ENCODE data around the gene ATAD3B.
"Not testable (repeated sequence)": the region's sequence is repeated elsewhere in the genome, so short reads cannot be mapped to it uniquely, and the experiment has no call there.

Gene ATAD3B

DNA sequence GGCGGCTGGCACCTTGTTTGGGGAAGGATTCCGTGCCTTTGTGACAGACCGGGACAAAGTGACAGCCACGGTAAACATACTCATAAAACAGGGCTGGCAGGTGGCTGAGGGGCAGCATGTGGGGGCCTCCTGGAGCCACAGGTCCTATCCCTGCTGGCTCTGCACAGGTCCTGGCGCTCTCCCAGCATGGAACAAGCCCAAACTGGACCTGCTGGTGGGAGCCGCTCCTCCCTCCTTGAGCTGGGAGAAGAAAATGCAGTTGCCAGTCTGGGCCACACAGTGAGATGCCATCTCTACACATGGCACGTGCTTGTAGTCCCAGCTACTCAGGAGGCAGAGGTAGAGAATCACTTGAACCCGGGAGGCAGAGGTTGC is 19.2 kb upstream of the ATAD3B start:
- H3K9me3 Mint-ChIP-seq; H3K27me3 Mint-ChIP-seq; H3K4me1 Mint-ChIP-seq; DNase-seq (ENCODE audit: low spot score in 2 of 2); ATAC-seq (ENCODE audit: low read depth); H3K4me3 Mint-ChIP-seq; H3K27ac Mint-ChIP-seq; H3K36me3 Mint-ChIP-seq: not testable (repeated sequence)

DNA sequence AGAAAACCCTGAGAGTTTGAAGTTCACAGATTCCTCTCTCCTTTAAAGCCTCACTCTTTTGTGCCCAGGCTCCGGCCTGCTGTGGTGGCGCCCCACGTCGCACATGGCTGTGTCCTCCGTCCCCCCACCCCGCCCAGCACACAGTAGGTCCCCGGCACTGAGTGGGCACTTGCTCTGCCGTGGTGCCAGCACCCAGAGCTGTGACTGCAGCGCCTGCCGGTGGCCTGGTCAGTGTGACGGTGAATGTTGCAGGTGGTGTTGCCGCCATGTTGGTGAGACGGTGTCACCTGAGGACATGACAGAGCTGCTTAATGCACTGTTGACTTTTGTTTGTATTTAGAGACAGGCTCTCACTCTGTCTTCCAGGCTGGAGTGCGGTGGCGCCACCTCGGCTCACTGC is 18.7 kb upstream of the ATAD3B start:
- no peak overlapping the region for H3K4me3 Mint-ChIP-seq
- ATAC-seq (ENCODE audit: low read depth) (no peak), DNase-seq (ENCODE audit: low spot score in 2 of 2) (no peak)
- H3K4me1 Mint-ChIP-seq = no peaks in the 10 kb centered on the region
- H3K27ac Mint-ChIP-seq = no peak overlapping the region
- no peaks in the 10 kb centered on the region for H3K9me3 Mint-ChIP-seq
- peaks cover 5% of the 10 kb centered on the region for H3K27me3 Mint-ChIP-seq
- no peaks in the 10 kb centered on the region for H3K36me3 Mint-ChIP-seq

DNA sequence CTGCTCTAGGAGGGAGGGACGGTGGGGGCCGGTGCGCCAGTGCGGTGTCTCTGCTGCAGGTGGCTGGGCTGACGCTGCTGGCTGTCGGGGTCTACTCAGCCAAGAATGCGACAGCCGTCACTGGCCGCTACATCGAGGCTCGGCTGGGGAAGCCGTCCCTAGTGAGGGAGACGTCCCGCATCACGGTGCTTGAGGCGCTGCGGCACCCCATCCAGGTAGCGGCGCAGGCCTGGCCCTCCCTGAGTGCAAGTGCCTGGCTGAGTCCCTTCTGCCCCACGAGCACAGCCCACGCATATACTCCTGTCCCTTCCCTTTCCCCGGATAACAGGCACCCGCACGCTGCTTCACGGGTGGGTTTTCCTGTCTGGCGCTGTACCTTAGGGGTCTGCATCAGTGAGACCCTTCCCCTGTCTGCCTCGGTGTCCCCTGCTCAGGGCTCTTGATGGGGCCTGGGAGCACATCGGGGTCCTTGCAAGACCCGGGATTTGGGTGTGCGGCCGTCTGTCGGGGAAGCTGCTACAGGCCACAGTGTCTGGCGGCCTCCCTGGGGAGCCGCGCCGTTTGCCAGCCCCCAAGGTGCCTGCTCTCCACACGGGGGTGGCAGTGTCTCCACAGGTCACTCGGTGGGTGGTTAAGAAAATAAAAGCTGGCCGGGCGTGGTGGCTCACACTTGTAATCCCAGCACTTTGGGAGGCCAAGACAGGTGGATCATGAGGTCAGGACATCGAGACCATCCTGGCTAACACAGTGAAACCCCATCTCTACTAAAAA is 17.1 kb upstream of the ATAD3B start:
- not testable (repeated sequence) for ATAC-seq (ENCODE audit: low read depth); H3K27me3 Mint-ChIP-seq; H3K4me1 Mint-ChIP-seq; DNase-seq (ENCODE audit: low spot score in 2 of 2); H3K9me3 Mint-ChIP-seq; H3K36me3 Mint-ChIP-seq; H3K27ac Mint-ChIP-seq; H3K4me3 Mint-ChIP-seq

DNA sequence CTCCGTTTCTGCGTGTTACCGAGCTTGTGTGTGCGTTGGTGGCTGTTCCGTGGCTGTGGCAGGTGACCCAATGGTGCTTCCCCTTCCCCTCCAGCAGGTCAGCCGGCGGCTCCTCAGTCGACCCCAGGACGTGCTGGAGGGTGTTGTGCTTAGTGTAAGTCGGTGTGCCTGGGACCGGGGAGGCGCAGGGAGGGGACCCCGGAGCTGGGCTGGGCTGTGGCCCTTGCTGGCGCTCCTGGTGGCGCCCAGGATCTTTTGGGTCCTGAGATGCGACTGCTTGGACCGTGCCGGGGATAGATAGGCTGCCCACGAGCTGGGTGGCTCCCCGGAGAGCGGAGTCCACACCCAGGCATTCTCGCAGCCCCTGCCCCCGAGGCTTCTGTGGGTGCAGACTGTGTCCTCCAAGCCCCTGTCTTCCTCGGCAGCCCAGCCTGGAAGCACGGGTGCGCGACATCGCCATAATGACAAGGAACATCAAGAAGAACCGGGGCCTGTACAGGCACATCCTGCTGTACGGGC is 16.1 kb upstream of the ATAD3B start:
- Mint-ChIP-seq H3K36me3 (no peaks in the 10 kb centered on the region), H3K4me3 (no peak overlapping the region), H3K9me3 (no peaks in the 10 kb centered on the region), H3K27me3 (peaks cover 1% of the 10 kb centered on the region), H3K4me1 (no peaks in the 10 kb centered on the region), H3K27ac (no peak overlapping the region)
- no peak for DNase-seq (ENCODE audit: low spot score in 2 of 2)
- no peak for ATAC-seq (ENCODE audit: low read depth)

DNA sequence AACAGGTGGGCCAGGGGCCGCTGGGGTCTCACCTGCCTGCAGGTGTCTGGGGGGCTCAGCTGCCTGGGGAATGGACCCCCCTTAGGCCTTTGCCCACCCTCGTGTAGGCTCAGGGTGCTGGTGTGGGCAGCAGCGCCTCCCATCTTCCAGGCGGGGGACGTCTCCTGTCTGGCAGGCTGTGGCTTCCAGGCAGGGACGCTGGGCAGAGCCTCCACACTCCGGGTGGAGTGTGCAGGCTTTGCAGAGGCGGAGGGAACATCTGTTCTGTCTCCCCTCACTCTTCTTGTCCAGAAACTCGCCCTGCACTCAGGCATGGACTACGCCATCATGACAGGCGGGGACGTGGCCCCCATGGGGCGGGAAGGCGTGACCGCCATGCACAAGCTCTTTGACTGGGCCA is 15.6 kb upstream of the ATAD3B start:
- not testable (repeated sequence) for H3K4me1 Mint-ChIP-seq; H3K27ac Mint-ChIP-seq; DNase-seq (ENCODE audit: low spot score in 2 of 2); H3K9me3 Mint-ChIP-seq; H3K36me3 Mint-ChIP-seq; ATAC-seq (ENCODE audit: low read depth); H3K4me3 Mint-ChIP-seq; H3K27me3 Mint-ChIP-seq

DNA sequence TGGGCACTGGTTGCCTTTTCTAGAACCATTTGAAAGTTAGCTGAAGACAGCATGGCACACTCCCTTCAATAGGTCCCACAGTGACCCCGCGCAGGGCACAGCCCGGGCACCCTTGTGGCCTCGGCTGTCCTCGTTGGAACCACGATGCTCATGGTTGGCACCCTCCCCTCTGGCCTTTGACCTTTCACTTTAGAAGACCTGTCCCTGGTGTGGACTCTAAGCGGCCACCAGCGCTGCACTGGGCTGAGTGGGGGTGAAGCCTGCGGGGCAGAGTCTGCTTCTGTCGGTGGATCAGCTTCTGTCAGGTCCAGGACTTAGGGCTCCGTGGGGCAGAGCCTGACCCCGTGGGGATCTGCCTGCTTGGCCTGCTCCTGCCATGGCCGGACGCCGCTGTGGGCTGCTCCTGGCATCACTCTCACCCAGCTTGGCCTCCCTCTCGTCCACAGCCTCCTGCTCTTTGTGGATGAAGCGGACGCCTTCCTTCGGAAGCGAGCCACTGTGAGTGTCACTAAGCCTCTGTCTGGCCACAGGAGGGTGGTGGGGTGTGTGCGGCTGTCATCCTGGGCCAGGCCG is 14.8 kb upstream of the ATAD3B start:
- not testable (repeated sequence) for H3K27ac Mint-ChIP-seq; H3K4me3 Mint-ChIP-seq; H3K4me1 Mint-ChIP-seq; ATAC-seq (ENCODE audit: low read depth); DNase-seq (ENCODE audit: low spot score in 2 of 2); H3K36me3 Mint-ChIP-seq; H3K9me3 Mint-ChIP-seq; H3K27me3 Mint-ChIP-seq

DNA sequence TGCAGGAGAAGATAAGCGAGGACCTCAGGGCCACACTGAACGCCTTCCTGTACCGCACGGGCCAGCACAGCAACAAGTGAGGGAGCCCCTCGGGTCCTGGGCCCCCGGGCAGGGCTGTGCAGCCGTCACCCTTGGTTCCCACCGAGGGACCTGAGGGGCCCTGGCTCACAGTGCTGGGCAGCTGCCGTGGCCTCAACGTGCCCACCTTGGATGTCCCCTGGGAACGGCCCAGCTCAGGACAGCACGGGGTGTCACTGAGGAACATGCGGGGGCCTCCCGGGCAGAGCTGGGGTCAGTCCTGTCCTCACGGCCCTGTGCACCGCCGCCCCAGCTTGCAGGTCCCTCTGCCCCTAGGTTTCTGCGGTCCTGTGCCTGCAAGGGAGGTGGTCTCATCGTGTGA is 12.4 kb upstream of the ATAD3B start:
- not testable (repeated sequence) for H3K27me3 Mint-ChIP-seq; ATAC-seq (ENCODE audit: low read depth); DNase-seq (ENCODE audit: low spot score in 2 of 2); H3K27ac Mint-ChIP-seq; H3K36me3 Mint-ChIP-seq; H3K4me1 Mint-ChIP-seq; H3K4me3 Mint-ChIP-seq; H3K9me3 Mint-ChIP-seq

DNA sequence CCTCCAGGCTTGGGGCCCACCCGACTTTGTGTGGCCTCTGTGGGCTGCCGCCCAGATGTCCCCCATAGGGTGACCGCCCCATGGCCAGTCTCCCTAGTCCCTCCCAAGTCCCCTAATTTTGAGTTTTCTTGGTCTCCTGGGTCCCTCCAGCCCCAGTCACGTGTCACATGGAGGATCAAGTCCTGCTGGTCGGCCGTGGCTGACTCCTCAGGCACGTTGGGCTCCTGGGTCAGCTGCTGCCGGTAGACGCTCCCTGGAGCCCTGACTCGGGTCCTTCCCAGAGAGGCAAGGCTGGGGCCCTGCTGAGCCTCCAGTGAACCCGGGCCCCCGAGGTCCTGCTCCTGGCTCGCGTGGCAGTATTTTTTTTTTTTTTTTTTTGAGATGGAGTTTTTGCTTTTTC is 11.9 kb upstream of the ATAD3B start:
- ATAC-seq (ENCODE audit: low read depth); DNase-seq (ENCODE audit: low spot score in 2 of 2); H3K4me3 Mint-ChIP-seq; H3K4me1 Mint-ChIP-seq; H3K27ac Mint-ChIP-seq; H3K9me3 Mint-ChIP-seq; H3K27me3 Mint-ChIP-seq; H3K36me3 Mint-ChIP-seq: not testable (repeated sequence)

DNA sequence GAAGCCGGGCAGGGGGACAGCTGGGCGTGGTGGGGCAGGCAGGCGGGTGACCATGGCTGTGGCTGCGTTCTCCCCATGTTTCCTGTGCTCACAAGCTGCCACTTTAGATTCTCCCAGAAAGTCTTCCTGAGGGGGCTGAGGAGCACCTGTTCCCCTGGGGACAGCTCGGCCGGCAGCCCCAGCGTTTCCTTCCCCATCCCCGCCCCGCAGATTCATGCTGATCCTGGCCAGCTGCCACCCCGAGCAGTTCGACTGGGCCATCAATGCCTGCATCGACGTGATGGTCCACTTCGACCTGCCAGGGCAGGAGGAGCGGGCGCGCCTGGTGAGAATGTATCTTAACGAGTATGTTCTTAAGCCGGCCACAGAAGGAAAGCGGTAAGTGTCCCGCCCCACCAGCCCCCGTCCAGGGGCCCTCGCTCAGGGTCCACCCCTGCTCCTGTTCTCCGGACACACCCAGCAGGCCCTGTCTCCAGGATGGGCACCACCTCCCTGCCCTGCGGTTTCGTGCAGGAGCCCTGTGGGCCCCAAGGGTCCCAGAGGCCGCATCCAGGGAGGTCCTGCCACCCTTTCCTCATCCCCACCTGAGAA is 10.9 kb upstream of the ATAD3B start:
- H3K27me3 Mint-ChIP-seq = peaks cover 1% of the 10 kb centered on the region
- H3K36me3 Mint-ChIP-seq = no peaks in the 10 kb centered on the region
- no peaks in the 10 kb centered on the region for H3K4me1 Mint-ChIP-seq
- no peak overlapping the region for H3K4me3 Mint-ChIP-seq
- no peak overlapping the region for H3K27ac Mint-ChIP-seq
- ATAC-seq (ENCODE audit: low read depth) = no peak
- no peak for DNase-seq (ENCODE audit: low spot score in 2 of 2)
- H3K9me3 Mint-ChIP-seq = no peaks in the 10 kb centered on the region

DNA sequence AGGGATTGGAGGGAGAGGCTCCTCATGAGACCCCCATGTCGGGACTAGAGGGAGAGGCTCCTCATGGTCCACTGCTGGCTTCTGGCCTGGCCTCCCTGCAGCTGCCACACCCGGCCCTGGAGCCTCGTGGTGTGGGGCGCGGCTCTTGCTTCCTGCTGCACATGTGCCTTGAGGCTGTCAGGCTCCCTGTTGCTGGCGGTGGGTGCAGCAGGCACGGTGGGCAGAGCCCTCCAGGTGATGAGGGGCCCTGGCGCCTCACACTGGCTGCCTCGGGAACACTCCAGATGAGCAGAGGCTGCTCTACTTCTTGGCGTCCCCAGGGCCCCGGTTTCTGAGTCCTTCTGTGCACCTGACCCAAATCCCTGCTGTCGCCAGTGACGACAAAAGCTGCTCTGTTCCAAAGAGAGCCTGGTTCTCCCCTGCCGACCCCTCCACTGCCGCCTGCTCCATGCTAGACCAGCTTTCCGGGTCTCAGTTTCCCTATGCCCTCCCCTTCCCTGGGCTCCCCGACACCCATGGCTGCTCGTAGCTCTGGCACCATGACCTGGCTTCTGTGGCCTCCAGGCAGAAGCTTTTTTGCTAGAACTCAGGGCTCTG is 9.7 kb upstream of the ATAD3B start:
- no peaks in the 10 kb centered on the region for H3K9me3 Mint-ChIP-seq
- no peak for ATAC-seq (ENCODE audit: low read depth)
- peak overlapping the region; percentile 67 for H3K4me3 Mint-ChIP-seq
- H3K27me3 Mint-ChIP-seq = peaks cover 4% of the 10 kb centered on the region
- peak overlapping the region; percentile 35 for H3K27ac Mint-ChIP-seq
- no peak for DNase-seq (ENCODE audit: low spot score in 2 of 2)
- H3K36me3 Mint-ChIP-seq = no peaks in the 10 kb centered on the region
- H3K4me1 Mint-ChIP-seq = no peaks in the 10 kb centered on the region

DNA sequence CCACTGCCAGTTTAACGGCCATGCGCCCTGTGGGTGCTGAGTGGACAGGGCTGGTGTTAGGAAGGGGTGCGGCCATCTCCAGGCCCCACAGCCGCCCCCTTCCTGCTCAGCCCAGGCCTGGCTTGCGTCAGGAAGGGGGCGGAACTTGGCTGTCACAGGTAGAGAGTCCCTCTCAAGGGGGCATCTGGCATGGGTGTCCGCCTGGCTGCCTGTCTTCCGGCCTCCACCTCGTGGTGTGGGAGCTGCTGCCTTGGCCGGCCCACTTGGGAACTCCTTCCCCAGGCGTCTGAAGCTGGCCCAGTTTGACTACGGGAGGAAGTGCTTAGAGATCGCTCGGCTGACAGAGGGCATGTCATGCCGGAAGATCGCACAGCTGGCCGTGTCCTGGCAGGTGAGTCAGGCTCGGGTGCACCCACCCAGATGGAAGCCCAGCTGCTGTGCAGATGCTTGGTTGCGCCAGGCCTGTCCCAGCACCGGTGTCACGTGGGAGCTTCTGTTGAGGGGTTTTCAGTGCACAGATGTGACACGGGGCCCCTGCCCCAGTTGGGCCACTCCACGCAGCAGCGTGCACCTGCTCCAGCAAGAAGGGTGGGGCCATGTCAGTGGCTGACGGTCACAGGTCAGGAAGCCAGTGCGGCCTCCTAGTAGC is 9.1 kb upstream of the ATAD3B start:
- ATAC-seq (ENCODE audit: low read depth) (peak; percentile 83), DNase-seq (ENCODE audit: low spot score in 2 of 2) (peak in 1 of 2 donors; percentile 26)
- Mint-ChIP-seq H3K4me3 (peak overlapping the region; percentile 67), H3K27ac (peak overlapping the region; percentile 35), H3K4me1 (no peaks in the 10 kb centered on the region), H3K27me3 (peaks cover 2% of the 10 kb centered on the region), H3K9me3 (no peaks in the 10 kb centered on the region), H3K36me3 (no peaks in the 10 kb centered on the region)

DNA sequence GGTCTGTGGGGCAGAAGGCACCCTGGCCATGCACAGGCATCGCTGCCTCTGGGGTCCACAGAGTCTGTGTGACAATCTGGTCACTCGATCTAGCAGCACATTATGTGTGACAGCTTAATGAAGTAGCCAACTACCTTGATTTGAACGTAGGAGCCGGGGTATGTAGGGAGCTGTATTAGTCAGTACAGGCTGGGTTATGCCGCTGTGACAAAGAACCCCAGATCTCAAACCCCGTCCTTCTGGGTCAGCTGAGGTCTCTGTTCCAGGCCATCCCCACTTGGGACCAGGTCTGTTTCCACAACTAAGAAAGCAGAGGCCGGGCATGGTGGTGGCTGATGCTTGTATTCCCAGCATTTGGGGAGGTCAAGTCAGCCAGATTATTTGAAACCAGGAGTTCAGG is 8.3 kb upstream of the ATAD3B start:
- Mint-ChIP-seq H3K27ac (no peak overlapping the region), H3K4me1 (no peaks in the 10 kb centered on the region), H3K27me3 (peaks cover 2% of the 10 kb centered on the region), H3K36me3 (no peaks in the 10 kb centered on the region), H3K9me3 (no peaks in the 10 kb centered on the region), H3K4me3 (no peak overlapping the region)
- DNase-seq (ENCODE audit: low spot score in 2 of 2) (no peak), ATAC-seq (ENCODE audit: low read depth) (no peak)

DNA sequence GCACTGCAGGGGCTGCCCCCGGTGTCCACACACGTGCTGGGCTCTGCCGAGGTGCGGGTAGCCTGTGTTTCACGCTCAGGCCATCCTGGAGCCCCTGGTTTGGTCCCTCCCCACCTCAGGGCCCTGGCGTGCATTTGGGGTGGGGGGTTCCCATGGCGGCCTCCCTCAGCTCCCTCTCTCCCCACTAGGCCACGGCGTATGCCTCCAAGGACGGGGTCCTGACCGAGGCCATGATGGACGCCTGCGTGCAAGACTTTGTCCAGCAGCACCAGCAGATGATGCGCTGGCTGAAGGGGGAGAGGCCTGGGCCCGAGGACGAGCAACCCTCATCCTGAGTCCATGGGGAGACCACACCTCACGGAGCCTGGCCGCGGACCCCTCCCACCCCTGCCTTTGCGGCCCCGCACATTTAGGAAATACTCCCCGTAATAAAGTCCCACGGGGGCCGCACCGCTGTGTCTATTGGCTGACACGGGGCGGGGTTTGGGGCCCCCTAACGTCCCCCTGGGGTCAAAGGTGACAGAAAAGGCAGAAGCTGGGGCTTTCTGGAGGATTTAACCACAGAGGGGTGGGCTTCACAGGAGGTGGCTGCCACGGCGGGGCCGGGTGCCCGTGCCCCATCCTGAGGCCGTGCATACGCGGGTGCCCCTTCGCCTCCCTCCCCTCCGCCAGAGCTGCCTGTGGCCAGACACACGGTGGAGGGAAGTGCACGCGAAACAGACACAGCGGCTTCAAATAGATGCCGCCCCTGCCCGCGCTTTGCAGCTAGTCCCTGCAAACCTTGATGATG is 3.2 kb upstream of the ATAD3B start:
- H3K9me3 Mint-ChIP-seq; H3K27ac Mint-ChIP-seq; H3K4me3 Mint-ChIP-seq; H3K36me3 Mint-ChIP-seq; ATAC-seq (ENCODE audit: low read depth); H3K27me3 Mint-ChIP-seq; DNase-seq (ENCODE audit: low spot score in 2 of 2): not testable (repeated sequence)
- H3K4me1 Mint-ChIP-seq = peaks cover 14% of the 10 kb centered on the region

All from memory B cell (primary cell).